Hindlimb muscle (tissue), 1 donor: ENCODE data around the gene LARP1. TPM values are rescaled to one million over a fixed set of nuclear protein-coding genes. Genes with fewer than 3 reads are reported as not detected.
A peak's percentile ranks its signal among the peaks of the same experiment; 100 is the strongest.
"Not testable (repeated sequence)": the region's sequence is repeated elsewhere in the genome, so short reads cannot be mapped to it uniquely, and the experiment has no call there.

Experiments used
- DNase-seq: peaks from one replicate; pipeline ENCODE4 v3.0.0-alpha.2; 2013
- polyA plus RNA-seq: library from polyadenylated mRNA; unstranded; fragments of 120-200 nt; gene quantifications from one replicate; pipeline ENCODE4 v1.2.1, GENCODE V29; 2013; ENCODE audit not compliant: insufficient read length

LARP1 gene
- polyA plus RNA-seq, 1 donor = 109 TPM

DNA sequence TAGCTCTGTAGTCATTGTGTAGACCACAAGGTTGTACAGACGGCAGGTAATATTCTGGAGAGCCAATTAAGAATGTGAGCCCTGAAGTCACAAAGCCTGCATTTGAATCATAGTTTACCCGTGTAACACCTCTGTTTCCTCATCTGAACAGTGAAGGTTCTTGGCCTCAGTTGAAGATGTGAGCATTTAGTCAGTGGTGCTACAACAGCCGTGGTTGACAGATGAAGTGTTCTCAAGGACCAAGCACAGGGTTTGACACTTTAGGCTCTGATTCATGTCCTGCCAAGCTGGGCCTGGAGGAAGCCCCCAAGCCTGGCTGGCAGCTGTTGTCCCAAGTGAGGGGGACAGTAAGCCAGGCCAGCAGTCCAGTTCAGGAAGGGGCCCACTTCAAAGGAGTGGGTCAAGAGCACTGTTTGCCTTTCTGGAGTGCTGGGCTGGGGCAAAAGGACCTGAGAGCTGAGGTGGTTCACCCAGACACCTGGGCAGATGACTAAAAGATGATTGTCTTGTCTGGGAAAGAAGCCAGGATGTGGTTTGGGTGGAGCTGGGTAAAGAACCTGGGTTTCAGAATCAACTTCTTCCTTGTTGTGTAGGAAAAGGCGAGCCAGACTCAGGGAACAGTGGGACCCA lies 74.5 kb downstream of the LARP1 start:
- DNase-seq = no peak

DNA sequence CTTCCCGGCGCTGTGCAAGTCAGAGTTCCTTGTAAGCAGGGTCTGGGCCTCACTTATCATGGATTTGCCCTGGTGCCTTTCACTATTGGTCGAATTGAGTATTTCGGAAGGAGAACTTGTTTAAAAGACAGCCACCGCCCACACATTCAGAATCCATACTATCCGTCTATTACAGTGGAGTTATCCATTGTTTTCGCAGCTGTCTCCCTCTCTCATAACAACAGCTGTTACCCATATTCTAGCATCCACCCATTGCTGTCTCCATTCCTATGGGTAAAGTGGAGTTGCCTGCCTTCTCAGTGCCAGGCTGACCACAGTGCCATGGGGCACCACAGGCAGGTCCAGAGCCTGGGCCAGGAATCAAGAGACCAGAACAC lies 75.0 kb downstream of the LARP1 start:
- no peak for DNase-seq

DNA sequence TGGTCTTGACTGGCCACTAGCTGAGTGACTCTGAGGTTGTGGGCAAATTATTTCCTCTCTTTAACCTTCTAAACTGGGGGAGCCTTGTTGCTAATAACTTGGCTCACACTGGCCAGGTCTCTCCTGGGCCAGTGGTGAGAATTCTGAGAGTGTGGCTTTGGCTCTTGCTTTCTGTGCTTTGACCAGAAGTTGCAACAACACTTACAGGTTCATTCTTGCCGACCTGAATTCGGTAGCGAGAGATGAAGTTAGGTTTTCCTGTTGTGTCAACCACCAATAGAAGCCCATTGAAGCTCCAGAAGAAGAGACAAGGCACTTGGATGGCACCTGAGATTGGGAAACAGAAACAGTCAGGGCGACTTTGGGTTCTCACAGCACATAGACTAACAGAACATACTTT lies 75.4 kb downstream of the LARP1 start:
- no peak for DNase-seq

DNA sequence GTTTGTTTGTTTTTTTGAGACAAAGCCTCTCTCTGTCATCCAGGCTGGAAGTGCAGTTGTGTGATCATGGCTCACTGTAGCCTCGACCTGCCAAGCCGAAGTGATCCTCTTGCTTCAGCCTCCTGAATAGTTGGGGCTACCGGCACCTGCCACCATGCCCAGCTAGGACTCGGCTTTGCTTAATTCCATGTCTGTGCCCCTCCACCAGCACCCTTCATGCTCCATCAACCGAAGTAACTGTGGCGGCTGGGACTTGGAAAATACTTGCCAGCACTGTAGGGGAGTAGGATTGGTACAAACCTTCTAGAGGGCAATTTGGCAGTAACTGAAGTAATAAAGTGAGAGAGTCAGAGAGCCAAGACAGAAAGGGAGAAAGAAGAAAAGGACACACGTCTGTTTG lies 76.3 kb downstream of the LARP1 start:
- no peak for DNase-seq

DNA sequence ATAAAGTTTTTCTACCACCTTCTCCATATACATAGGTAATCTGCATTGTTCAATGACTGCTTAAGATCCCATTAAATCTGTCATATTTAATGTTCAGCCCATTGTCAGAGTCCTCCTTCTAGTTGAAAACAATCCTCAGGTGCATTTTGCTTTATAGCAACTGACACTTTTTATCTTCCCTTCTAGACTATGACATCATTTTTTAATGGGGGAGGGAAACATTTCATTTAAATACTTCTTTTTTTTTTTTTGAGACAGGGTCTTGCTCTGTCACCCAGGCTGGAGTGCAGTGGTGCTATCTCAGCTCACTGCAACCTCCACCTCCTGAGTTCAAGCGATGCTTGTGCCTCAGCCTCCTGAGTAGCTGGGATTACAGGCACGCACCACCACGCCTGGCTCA lies 77.6 kb downstream of the LARP1 start:
- not testable (repeated sequence) for DNase-seq

DNA sequence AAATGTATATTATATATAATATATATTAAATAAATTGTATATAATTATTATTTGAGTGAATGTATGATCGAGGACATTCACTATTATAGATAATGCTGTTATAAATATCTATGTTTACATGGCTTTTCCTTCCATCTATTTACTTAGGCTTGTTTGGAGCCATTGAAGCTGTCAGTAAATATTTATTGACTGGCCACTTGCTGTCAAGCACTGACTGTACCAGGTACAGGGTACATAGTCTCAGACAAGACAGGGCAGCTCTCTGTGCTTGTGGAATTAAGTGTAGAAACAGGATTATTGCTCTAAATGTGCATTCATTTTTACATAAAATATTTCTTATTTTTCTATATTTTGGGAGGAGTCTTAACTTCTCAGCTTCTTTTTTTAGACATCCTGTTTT lies 78.9 kb downstream of the LARP1 start:
- DNase-seq = no peak

DNA sequence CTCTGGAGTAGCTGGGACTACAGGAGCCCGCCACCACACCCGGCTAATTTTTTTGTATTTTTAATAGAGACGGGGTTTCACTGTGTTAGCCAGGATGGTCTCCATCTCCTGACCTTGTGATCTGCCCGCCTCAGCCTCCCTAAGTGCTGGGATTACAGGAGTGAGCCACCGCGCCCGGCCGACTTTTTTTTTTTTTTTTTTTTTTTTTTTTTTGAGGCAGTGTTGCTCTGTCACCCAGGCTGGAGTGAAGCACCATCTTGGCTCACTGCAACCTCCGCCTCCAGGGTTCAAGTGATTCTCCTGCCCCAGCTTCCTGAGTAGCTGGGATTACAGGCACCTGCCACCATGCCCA lies 80.5 kb downstream of the LARP1 start:
- not testable (repeated sequence) for DNase-seq

DNA sequence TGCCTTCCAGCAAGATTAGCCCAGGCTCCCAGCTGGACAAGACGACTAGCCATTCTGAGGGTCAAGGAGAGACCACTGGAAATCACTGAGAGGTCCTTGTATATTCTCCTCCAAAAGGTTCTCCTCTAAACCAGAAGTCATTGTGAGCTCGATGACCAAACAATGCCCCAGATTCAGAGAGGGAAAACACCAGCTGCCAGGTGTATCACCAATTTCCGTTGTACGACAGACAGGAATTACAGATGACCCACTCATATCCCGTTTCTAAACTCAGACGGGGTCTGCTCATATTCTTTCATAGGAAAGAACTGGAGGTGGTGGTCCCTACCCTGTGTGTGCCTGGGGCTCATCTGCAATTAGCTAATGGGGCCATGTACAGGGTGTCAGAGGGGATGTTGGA lies 81.0 kb downstream of the LARP1 start:
- no peak for DNase-seq

DNA sequence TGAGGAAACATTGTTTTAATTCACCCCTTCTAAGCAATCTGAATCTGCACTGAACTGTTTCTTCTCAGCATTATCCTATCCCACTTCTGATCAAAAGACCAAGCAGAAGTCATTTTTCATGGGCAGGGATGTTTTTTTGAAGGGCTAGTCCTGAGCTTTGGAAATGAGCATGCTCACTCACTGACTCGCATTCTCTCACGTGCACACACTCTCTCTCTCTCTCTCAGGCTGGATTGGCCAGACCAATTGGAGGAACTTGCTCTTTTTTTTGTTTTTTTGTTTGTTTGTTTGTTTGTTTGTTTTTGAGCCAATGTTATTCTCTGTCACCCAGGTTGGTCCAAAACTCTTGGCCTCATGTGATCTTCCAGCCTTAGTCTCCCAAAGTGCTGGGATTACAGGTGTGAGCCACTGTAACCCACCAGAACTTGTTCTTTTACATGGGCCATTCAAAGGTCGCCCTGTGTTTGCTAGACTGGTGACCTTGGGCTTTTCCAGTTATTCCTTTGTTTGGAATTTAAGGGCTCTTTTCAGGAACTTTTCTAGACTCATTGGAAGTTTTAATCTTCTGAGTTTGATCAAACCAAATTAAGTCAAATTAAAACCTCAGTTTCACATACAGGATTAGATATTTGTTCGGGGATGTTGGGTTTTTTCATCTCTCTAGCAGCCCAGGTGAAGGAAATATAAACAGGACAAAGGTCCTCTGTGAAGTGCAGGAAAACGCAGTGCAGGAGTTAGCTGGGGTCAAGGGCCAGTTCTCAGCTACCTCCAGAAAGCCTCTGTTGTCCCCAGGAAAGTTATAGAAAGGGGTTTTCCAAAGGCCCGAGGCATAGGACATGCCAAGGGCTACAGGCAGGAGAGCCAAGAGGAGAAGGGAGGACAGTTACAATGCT lies 82.1 kb downstream of the LARP1 start:
- no peak for DNase-seq

DNA sequence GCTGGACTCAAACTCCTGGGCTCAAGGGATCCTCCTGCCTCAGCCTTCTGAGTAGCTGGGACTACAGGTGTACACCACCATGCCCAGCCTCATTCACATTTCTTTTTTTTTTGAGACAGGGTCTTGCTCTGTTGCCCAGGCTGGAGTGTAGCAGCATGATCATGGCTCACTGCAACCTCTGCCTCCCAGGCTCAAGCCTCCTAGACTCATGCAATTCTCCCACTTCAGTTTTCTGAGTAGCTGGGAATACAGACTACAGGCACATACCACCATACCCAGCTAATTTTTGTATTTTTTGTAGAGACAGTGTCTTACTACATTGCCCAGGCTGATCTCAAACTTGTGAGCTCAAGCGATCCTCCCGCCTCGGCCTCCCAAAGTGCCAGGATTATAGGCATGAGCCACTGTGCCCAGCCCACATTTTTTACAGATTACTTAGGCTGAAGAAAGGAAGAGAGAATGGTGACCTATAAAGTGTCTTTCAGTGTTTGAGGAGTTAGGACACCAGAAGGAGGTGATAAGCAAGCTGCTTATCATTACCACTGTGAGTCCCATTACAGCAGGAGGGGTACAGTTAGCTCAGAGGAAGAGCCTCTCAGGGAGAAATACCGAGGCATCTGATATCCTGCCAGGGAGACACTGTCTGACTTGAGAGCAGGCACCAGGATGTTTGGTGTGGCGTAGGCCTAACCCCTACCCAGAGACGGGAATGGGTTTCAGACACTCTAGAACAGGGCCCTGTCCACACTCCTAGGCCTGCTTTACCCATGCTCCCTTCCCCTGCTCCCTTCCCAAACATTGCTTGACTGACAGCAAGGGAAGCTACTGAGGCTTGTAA lies 85.5 kb downstream of the LARP1 start:
- no peak for DNase-seq

DNA sequence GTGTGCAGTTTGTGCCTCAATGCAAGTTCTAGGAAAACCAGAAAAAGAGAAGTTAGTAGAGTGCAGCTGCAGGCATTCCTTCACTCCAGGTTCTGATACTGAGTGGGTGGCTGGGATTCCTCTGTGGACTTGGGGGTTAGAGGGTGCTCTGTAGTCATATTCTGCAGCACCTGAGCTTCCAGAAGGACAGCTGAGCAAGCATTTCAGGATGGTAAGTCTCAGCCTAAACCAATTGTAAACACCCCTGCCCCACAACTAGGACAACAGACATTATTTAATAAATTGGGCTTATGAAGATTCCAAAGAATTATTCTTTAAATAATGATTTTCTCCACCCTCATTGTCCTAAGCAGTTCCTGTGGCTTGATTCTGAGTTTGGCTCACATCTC lies 86.1 kb downstream of the LARP1 start:
- DNase-seq = no peak

DNA sequence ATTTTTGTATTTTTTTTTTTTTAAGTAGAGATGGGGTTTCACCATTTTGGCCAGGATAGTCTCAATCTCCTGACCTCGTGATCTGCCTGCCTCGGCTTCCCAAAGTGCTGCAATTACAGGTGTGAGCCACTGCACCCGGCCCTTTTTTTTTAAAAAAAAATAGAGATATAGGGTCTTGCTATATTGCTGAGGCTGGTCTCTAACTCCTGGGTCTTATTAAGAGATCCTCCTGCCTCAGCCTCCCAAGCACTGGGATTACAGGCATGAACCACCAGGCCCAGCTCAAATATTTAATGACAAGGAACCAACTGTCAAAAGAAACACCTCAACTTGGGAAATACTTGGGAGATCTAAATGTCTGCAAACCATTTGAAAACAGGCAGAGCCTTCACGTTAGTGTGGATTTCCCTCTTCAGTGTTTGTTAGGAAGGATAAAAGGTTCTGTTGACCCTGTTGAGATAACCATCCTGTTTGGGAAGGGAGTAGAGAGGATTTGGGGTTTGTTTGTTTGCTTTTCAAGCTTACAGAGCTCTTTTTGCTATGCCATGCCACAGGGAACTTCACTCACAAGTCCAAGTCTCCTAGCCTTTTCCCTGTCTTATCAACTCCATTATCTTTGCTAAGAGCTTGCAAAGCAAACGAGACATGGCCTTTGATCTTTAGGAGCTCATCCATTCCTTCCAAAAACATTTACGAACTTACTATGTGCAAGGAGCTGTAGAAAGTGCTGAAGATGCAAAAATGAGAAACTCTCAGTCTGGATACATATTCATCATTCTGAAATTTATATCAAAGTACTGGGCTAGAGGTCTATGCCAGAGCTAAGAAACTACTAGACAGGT lies 87.7 kb downstream of the LARP1 start:
- no peak for DNase-seq

DNA sequence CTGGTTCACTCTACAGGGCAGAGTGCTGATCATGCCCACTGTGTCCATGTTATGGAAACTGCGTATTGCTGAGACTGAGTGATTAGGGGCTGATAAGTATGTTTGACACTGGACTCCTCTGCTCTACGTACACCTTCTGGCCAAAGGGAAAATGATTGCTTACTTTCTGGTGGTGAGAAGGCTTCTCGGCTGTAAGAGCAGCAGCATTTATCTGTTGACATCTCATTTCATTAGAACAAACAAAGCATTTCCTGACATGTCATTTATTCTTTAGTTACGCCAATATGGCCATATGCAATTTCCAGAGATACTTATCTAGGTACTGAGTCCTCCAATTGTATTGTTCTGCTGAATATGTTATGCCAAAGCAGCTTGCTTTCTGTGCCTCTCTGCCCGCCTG lies 89.6 kb downstream of the LARP1 start:
- no peak for DNase-seq

DNA sequence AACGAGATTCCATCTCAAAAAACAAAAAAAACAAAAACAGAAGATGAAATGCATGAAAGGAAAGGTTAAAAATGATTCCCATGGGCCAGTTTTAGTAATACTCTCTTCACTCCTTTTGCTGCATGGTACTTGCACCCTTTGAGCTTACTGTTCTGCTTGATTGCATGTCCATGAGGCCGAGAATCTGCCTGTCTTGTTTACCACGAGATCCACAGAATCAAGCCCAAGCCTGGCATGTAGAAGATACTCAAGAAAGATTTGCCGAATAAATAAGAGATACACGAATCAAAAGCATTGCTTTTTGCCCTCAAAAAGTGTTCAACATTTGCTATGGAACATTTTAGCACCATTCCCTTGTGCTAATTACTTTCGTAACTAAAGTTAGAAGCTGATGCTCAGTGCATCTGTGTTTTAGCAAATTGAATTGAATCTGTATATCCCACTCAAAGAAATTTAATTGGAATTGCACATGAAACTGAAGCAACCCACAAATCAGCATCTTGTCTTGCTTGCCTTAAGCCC lies 94.1 kb downstream of the LARP1 start:
- no peak for DNase-seq

DNA sequence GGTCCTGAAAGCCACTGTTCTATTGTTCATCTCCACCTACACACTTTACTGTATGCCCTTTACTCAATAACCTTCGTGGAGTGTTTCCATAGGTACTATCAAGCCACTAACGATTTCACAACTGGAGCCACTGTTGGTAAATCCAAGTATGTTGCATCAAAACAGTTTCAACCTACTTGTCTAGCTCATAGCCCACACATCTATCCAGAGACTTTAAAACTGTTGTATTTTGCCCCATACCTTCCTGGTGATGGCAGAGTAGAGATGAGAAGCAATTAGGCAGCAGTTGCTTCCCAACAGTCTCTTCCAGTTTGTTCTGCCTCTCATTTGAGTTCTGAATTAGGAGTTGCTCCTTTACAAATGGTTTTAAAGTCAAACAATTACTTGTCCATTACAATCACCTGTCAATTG lies 94.6 kb downstream of the LARP1 start:
- no peak for DNase-seq

DNA sequence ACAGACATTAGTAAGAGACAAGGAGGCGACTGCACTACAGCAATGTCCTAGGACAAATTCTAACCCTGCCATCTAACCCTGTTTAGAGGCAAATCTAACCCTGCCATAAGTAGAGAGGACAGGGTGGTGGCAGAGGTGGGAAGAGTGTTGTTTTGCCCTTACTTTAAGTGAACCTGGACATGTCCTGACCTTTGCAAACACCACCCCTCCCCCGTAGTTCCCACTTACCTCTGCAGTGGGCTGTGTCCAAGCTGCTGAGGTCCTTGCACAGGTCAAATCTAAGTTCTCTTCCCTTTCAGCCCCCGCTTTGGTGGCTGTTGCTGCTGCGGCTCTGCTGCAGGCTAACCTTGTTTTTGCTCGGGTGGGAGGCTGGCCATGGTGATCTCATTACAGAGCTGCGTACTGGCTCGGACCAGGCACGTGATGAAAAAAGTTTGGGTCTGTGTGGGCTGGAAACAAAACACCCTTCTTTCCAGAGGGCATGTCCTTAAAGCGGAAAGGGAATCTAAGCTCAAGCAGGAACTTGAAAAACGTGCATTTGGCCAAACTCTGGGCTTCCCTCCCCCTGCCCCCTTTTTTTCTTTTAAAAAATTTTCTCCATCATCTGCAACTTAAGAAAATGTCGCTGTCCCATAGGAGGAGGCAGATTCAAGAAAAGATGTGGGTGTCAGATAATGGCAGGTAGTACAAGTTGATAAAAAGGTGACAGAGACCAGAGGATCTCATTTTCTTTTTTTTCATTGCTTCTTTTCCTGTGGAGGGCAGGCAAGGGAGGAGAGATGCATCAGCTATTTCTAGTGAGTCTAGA lies 95.3 kb downstream of the LARP1 start, which contains the start of gene FAXDC2:
FAXDC2 (minus strand) TSS at position 349 of the 808 bp plus-strand sequence. CDS start 12,425 bp downstream, outside the sequence.
- peak; percentile 90 for DNase-seq

DNA sequence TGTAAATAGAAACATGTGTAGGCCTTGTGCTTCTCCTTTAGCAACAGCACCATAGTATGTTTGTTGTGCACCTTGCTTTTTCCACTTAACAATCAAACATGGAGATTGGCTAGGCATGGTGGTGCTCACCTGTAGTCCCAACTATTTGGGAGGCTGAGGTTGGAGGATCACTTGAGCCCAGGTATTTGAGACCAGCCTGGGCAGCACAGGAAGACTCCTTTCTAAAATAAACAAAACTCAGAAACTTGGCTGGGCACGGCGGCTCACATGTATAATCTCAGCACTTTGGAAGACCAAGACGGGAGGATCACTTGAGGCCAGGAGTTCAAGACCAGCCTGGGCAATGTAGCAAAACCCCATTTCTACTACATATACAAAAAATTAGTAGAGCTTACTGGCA lies 96.2 kb downstream of the LARP1 start:
- DNase-seq = no peak

DNA sequence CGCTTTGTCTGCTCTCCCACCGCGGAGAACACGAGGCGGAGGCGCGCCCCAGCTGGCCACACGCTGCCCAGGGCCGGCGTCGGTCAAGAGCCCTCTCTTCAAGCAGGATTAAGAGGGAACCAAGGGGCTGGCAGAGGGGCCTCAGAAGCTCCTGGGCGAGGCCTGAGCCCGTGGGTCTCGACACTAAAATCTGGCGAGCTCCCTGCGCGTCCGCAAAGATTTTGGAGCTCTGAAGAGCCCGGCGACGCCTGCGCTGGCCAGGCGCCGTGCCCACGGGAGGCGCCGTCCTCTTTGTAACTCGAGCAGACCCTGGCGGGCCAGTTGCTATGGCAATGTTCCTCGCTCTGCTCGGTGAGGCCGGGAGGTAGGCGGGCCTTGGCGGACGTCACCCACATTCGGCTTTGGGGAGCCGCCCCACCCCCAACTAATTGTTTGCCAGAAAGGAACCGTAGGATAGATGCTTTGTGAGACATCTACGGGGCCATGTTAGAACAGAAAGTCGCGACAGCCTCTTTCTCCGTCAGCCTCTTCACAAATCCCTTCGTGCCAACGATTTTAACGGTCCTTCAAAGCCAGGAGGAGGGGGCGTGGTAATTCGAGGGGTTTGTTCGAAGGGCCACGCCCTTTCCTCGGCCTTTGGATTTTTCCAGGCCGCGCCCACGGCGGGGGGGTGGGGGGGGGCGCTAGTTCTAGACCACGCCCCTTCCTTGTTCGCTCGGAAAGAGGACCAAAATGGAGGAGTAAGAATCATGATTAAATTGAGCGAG lies 102.5 kb downstream of the LARP1 start:
- peak; percentile 98 for DNase-seq

DNA sequence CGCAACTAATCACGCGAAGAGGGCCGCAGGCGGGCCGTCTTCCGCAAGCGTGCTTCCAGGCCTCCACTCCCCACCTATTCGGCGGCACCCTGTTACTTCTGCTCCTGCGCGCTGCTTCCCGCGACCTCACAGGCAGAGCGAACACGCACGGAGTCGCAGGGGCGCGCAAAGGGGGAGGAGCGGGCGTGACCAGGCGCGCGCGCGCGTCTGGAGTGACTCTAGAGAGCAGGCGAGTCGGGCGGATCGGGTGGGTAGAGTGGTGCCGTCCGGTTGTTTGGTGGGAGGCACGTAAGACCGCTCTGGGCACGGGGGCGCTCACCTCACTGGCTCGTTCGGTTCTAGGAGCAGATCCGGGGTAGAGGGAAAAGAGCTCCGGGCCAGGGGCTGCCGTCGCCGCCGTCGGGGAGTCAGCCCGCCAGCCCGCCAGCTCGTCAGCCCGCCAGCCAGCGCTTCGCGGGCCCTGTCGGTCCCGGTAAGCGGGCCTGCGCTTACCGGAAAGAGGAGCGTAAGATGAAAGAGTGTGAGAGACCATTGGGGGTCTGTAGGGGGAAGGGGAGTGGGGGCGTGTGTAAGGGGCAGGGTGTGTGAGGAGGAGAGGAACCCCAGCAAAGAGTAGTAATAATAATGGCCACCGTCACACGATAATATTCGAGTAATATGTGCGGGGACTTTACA lies 103.3 kb downstream of the LARP1 start, which contains the start of gene CNOT8:
CNOT8 (plus strand) TSS at position 331 of the 675 bp plus-strand sequence. CDS start 4,652 bp downstream, outside the sequence.
- peak; percentile 97 for DNase-seq
